Measurements from ENCODE around the gene AP1AR. TPM values are rescaled to one million over a fixed set of nuclear protein-coding genes. Genes with fewer than 3 reads are reported as not detected.
"Not testable (repeated sequence)": the region's sequence is repeated elsewhere in the genome, so short reads cannot be mapped to it uniquely, and the experiment has no call there.

AP1AR gene
- polyA plus RNA-seq, 3 donors = 34.5 to 40.4 (median 34.7) TPM

- no peak for DNase-seq
Measured at GRCh38 chr4:112276113-112276512, 44.5 kb downstream of the AP1AR start.

- DNase-seq = no peak
Measured at GRCh38 chr4:112277220-112277619, 45.6 kb downstream of the AP1AR start.

- no peak for DNase-seq
Measured at GRCh38 chr4:112277705-112278448, 46.3 kb downstream of the AP1AR start.

GRCh38 chr4:112279025-112279881 lies 47.7 kb downstream of the AP1AR start:
- no peak for DNase-seq

- DNase-seq = no peak
Measured at GRCh38 chr4:112279882-112280315, 48.3 kb downstream of the AP1AR start.

GRCh38 chr4:112280386-112281056 lies 48.9 kb downstream of the AP1AR start:
- no peak for DNase-seq

GRCh38 chr4:112281895-112282398 lies 50.4 kb downstream of the AP1AR start:
- DNase-seq = not testable (repeated sequence)

GRCh38 chr4:112282860-112283667 lies 51.5 kb downstream of the AP1AR start:
- no peak for DNase-seq

- no peak for DNase-seq
Measured at GRCh38 chr4:112284166-112284565, 52.6 kb downstream of the AP1AR start.

GRCh38 chr4:112284662-112285411 lies 53.2 kb downstream of the AP1AR start:
- no peak for DNase-seq

- no peak for DNase-seq
Measured at GRCh38 chr4:112287258-112287989, 55.8 kb downstream of the AP1AR start.

- DNase-seq = no peak
Measured at GRCh38 chr4:112288455-112288854, 56.9 kb downstream of the AP1AR start.

- no peak for DNase-seq
Measured at GRCh38 chr4:112289407-112290253, 58.0 kb downstream of the AP1AR start.

GRCh38 chr4:112290341-112290740 lies 58.8 kb downstream of the AP1AR start:
- no peak for DNase-seq

- DNase-seq = peak; percentile 82
Measured at GRCh38 chr4:112296949-112297880, 65.6 kb downstream of the AP1AR start, which contains the start of gene ALPK1. Gene ALPK1 (plus strand): TSS chr4:112297369.

GRCh38 chr4:112299721-112300120 lies 68.1 kb downstream of the AP1AR start:
- DNase-seq = no peak

Measured in renal pelvis (tissue), 4 donors.